ENCODE measurements around the gene C14orf180. TPM values are rescaled to one million over a fixed set of nuclear protein-coding genes. Genes with fewer than 3 reads are reported as not detected.

The C14orf180 gene
- total RNA-seq, 1 experiment from 2014 or later: not detected

DNA sequence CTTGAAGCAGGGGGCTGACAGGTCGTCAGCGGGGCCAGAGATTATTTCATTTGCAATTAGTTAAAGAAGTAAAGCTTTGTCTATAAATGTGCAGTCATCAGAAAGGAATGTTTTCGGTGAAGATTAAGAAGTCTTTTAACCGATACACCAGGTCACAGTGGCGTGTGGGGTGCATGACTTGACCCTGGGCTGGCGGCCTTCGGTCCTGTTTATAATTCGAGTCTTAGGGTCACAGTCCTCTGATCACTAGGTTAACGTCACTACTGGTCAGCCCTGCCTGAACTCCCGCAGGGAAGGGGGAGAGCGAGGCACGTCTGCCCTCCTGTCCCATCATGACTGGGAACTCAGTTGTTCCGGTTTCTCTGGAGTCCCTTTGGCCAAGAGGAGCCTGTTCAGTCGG, 5.0 kb upstream of the C14orf180 start:
- Histone ChIP-seq H3K56ac (ENCODE audit: insufficient read length, low read depth, low read length) (no peak overlapping the region), H2BK12ac (ENCODE audit: insufficient read length, low read depth, low read length) (no peak overlapping the region), H3K4me1 (ENCODE audit: insufficient read depth, low read length) (no peaks in the 10 kb centered on the region), H3K4me2 (ENCODE audit: insufficient read depth, insufficient read length, low read length) (no peak overlapping the region), H2BK5ac (ENCODE audit: insufficient read length, low read length) (no peak overlapping the region), H3K18ac (ENCODE audit: insufficient read length, low read depth, low read length) (no peak overlapping the region), H3K27ac (ENCODE audit: insufficient read length, low read depth, low read length) (no peak overlapping the region), H2AFZ (ENCODE audit: low read length) (no peak overlapping the region), H3K9ac (ENCODE audit: extremely low read depth, insufficient read length, low read length) (no peak overlapping the region), H2AK5ac (ENCODE audit: insufficient read length, low read length) (no peak overlapping the region), H4K20me1 (ENCODE audit: control insufficient read depth, insufficient read depth, insufficient read length) (no peaks in the 10 kb centered on the region), H3K23me2 (ENCODE audit: insufficient read length, low read depth, low read length, poor library complexity, severe bottlenecking) (no peaks in the 10 kb centered on the region), H3K79me2 (ENCODE audit: insufficient read depth, low read length) (no peaks in the 10 kb centered on the region), H3K23ac (ENCODE audit: insufficient read length, low read depth, low read length) (no peak overlapping the region), H4K5ac (ENCODE audit: insufficient read length, low read depth, low read length) (no peak overlapping the region), H3K79me1 (ENCODE audit: insufficient read depth, low read depth, low read length, poor library complexity, severe bottlenecking) (no peaks in the 10 kb centered on the region), H3K4ac (ENCODE audit: low read depth, low read length) (no peak overlapping the region), H2BK120ac (ENCODE audit: low read depth, low read length, poor library complexity, severe bottlenecking) (no peak overlapping the region), H4K91ac (ENCODE audit: insufficient read length, low read depth, low read length) (no peak overlapping the region), H3T11ph (ENCODE audit: low read length) (no peak overlapping the region), H3K14ac (ENCODE audit: insufficient read depth, low read length) (no peak overlapping the region), H2BK20ac (ENCODE audit: low read depth, low read length, poor library complexity, severe bottlenecking) (no peak overlapping the region), H4K8ac (replicated peaks; ENCODE audit: insufficient read length, low read depth, low read length) (no peak overlapping the region), H2BK15ac (ENCODE audit: low read depth, low read length) (no peak overlapping the region), H3K9me3 (ENCODE audit: control insufficient read depth, low read depth, low read length) (no peaks in the 10 kb centered on the region), H3K27me3 (ENCODE audit: insufficient read depth, low read length) (no peaks in the 10 kb centered on the region)
- no peaks in the 10 kb centered on the region for H3K9me3 Mint-ChIP-seq
- TF ChIP-seq, protein P1, sequence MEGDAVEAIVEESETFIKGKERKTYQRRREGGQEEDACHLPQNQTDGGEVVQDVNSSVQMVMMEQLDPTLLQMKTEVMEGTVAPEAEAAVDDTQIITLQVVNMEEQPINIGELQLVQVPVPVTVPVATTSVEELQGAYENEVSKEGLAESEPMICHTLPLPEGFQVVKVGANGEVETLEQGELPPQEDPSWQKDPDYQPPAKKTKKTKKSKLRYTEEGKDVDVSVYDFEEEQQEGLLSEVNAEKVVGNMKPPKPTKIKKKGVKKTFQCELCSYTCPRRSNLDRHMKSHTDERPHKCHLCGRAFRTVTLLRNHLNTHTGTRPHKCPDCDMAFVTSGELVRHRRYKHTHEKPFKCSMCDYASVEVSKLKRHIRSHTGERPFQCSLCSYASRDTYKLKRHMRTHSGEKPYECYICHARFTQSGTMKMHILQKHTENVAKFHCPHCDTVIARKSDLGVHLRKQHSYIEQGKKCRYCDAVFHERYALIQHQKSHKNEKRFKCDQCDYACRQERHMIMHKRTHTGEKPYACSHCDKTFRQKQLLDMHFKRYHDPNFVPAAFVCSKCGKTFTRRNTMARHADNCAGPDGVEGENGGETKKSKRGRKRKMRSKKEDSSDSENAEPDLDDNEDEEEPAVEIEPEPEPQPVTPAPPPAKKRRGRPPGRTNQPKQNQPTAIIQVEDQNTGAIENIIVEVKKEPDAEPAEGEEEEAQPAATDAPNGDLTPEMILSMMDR (conservative IDR thresholded peaks at IDR 0.05): no peak
- H3K4me3 Mint-ChIP-seq: no peak overlapping the region
- no peaks in the 10 kb centered on the region; the same call in 1 of the 2 replicates for H3K27me3 Mint-ChIP-seq (ENCODE audit: low read depth)
- no peak for DNase-seq
- no peak overlapping the region for H3K27ac Mint-ChIP-seq
- peaks cover 0 to 10% of the 10 kb centered on the region in 2 experiments; a peak in 2 of 4 replicates for H3K4me1 Mint-ChIP-seq
- WGBS (ENCODE audit: extremely low coverage, insufficient read length, low lambda C conversion rate): no CpG with 5 or more reads among the region's 14 CpGs
- H3K36me3 Mint-ChIP-seq (ENCODE audit: insufficient read depth in 1 of 3, low read depth in 3 of 3): no peaks in the 10 kb centered on the region; a peak in 1 of 7 replicates

Measured in H9 (cell line).